Renal cortical epithelial cell (primary cell): ENCODE measurements around the gene STYX. TPM values are rescaled to one million over a fixed set of nuclear protein-coding genes. Genes with fewer than 3 reads are reported as not detected.

Source experiments
- DNase-seq: peaks from one replicate; pipeline ENCODE4 v3.0.0-alpha.2; 2011; ENCODE audit warnings: low read depth
- total RNA-seq: library from RNA; depleted of rRNA; stranded (reverse); fragments of >200 nt; gene quantifications from 2 replicates; pipeline ENCODE4 v1.2.3, GENCODE V29; 2014

Gene STYX
- total RNA-seq, 1 donor from 2014 or later: 22.3 TPM

DNA sequence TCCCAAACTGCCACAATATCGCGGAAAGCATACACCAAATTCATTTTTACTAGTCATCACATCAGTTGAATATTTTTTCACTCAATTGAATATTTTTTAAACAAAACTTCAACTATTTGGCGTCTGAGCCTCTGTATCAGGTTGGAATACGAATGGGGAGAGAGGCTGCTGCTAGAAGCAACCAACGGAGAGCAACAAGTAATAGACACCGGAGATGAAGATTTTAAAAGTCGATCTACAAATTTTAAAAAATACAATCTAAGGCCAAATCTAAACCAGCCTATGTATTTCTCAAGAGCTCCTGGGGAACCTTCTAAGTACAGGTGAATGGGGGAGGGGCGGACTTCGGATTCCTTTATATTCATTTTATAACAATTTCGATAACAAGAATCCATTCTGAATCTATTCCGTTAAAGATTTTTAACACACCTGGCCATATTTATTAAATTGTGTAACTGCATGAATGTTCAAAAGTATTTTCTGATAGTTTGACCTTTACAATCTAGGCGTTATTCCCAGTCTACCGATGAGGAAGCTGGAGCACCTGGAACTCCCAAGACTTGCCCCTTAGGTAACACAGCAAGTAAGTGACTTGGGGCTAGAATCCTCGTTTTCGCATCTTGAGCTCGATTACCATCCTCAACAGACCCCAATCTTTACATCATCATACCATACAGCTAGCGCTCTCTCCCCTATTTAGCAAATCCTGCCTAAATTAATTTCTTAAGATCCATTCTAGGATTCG lies 60.2 kb downstream of the STYX start:
- no peak for DNase-seq

DNA sequence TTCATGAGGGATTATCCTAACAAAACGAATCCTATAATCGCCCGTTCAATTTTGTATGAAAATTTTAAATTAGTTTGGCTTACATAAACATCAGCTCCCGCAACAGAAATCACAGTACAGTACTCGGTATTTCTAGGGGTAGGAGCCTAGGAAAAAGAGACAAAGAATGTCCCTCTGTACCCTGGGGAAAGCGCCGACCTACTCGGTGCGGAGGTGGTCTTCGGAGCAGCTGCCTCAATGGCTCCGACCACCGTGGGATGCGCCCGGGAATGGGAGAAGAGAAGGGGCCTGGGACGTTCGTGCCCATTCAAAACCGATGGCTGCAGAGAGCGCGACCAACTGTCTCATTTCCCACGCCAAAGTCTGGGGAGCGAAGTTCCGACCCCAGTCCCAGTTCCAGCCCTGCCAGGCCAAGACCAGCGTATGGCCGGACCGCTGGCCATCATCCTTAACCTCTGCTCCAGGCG lies 60.8 kb downstream of the STYX start:
- DNase-seq: no peak

DNA sequence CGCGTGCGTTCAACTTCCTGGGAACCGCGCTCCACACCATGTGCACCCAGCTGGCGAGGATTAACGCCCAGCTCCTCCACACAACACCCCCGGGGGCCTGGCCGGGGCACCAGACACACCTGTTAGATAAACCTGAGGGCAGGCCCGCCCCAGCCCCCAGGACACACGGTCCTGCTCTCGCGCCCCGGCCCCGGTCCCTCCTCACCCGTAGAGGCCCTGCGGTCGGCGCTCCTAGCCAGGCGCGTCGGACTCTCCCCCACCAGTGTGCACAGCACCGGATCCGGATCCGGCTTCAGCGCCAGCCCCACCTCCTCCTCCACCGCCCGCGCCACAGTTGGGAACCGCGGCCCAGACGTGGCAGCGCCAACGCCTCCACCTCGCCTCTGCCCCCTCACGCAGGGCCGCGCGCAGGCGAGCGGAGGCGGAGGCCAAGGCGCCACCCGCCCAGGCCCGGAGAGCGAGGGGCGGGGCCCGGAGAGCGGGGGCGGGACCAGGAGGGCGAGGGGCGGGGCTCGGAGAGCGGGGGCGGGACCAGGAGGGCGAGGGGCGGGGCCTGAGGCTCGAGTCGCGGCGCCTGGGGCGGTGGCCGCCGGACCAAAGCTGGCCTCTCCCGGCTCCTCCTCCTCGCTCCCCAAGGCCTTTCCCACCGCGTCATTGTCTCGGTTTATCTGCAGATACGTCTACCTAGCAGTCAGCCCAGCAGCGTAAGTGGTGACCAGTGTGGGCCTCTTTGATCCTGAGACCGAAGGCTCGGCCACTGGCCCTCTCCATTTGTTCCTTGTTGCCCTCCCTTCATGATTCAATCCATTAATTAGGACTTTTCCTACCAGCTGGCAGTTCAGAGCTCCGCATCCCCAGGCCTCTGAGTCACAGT lies 61.5 kb downstream of the STYX start, which contains the start of gene GNPNAT1:
GNPNAT1 (minus strand) TSS at position 385 of the 874 bp plus-strand sequence. CDS start 6,957 bp downstream, outside the sequence.
- DNase-seq: peak; percentile 91

DNA sequence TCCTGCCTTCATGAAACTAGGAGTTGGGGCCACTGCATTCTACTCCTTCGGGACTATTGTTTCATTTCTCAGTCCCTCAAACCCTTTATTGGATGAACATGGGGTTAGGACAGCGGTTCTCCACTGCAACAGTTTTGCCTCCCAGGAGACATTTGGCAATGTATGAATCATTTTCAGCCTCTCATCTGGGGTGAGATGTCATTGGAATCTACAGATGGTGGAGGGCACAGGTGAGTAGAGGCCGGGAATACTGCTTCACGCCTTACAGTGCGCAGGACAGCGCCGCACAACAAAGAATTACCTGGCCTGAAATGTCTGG lies 62.1 kb downstream of the STYX start:
- no peak for DNase-seq

DNA sequence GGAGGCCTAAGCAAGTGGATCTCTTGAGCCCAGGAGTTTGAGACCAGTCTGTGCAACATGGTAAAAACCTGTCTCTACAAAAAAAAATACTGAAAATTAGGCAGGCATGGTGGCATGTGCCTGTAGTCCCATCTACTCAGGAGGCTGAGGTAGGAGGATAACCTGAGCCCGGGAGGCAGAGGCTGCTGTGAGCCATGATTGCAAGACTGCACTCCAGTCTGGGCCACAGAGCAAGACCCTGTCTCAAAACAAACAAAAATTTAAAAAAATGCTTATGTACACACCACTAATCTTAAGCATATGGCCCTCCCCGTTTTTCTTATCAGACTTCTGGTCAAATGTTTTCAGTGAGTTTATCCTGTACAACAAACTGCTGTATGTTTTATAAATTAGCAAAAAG lies 63.1 kb downstream of the STYX start:
- no peak for DNase-seq

DNA sequence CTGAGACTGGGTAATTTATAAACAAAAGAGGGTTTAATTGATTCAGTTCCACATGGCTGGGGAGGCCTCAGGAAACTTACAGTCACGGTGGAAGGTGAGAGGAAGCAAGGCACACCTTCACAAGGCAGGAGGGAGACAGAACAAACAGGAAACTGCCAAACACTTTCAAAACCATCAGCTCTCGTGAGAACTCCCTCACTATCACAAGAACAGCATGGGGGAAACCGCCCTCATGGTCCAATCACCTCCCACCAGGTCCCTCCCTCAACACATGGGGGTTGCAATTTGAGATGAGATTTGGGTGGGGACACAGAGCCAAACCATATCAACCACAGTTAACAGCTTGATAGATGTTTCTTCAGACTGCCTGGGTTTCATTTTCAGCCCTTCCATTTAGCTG lies 67.7 kb downstream of the STYX start:
- no peak for DNase-seq

DNA sequence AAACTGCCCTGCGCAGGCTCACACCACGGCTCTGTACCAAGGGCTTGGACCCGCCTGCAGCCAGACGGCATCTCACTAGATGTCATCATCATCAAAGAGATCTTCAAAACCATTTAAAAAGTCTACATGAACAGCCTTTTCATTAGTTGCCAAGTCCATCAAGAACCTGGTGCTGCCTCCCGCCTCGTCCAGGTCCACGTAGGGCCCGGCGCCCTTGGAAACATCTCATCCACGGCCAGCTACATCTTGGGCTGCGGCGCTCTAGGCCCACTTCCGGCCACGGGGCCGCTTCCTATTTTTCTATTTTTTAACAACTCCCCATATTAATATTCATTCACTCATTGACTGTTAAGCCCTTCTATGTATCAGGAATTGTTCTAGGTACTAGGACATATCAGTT lies 68.9 kb downstream of the STYX start:
- no peak for DNase-seq

DNA sequence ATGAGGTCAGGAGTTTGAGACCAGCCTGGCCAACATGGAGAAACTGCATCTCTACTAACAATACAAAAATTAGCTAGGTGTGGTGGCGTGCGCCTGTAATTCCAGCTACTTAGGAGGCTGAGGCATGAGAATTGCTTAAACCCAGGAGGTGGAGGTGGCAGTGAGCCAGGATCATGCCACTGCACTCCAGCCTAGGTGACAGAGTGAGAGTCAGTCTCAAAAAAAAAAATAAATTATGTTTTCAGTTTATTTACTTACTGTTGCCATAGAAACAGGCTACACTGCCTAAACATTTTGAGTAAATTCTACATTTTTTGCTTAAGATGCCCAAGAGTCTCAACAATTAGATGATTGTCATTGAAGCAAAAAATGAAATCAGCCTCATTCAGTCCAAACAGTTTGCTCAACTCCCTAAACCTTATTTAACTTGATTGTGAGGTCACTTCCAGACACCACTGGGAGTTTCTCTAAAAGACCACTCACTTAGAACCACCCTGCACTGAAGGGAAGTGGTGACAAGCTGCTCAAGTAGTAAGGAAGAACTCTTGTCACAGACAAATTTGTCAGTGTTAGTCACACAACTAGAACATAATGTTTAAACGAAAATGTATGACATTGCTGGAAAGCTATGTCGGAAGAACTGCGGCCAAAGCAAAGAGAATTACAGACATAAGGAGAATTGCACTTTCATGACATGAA lies 71.2 kb downstream of the STYX start:
- peak; percentile 70 for DNase-seq

DNA sequence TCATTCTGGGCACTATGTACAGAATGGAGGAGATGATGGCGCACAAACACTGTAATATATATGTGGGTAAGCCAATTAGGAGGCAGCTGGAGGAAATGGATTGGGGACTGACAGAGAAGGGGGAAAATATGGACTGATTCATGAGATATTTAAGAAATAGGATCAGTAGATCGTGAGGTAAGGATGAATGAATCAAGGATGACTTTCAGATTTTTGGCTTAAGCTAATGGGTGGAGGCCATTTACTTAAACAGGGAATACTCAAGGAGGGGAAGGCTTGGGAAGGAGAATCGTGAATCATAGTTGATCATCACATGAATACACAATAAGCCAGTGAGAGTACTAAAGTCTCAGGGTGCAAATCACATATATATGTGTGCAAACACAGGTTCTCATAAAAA lies 72.6 kb downstream of the STYX start:
- DNase-seq: no peak

DNA sequence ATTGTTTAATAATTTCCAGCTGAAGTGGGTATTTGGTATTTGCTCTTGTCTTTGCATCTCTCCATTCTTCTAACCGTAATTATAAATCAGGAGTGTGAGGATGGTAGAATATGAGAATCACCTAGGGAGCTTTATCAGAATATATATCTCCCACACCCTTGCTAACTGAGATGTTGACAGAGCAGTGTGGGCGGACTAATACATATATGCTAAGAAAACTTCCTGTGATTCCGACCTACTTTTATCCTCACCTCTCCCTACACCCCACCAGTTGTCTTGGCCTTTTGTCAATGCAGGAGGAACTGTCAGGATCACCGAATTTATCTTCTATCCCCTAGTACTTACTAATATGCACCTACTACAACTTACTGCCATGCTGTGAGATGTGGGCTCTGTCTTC lies 76.1 kb downstream of the STYX start:
- no peak for DNase-seq

DNA sequence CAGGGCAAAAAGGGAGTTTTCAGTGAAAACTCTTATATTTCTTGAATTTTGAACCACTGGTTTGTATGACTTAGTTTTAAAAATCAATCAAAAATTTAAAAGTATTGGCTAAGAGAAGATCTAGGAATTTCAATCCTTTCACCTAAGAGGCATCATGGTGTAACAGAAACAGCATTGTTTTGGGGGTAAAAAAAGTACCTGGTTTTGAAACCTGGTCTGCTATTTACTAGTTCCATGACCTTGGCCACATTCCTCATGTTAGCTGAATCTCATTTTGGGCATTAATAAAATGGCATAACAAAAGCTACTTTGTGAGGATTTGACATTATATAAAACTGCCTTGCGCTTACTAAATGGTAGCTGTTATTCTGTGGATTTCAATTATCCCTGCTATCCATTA lies 78.1 kb downstream of the STYX start:
- no peak for DNase-seq

DNA sequence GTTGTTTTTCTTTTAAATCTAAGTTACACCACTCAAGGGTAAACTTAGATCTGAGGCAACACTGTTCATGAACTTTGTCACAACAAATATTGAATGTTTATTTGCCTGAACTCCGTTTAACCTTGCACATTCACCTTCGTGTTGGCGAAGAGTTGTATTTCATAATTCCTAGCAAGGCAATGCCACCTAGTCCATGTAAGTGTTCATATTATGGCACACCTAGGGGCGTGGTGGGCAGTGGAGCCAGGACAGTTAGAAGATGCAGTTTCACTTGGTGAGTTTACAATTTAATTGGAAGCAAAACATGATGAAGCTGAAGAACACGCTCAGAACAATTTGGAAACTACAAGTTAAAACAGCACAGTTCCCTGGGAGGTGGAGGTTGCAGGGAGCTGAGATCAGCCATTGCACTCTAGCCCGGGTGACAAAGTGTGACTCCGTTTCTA lies 91.9 kb downstream of the STYX start:
- DNase-seq: no peak

DNA sequence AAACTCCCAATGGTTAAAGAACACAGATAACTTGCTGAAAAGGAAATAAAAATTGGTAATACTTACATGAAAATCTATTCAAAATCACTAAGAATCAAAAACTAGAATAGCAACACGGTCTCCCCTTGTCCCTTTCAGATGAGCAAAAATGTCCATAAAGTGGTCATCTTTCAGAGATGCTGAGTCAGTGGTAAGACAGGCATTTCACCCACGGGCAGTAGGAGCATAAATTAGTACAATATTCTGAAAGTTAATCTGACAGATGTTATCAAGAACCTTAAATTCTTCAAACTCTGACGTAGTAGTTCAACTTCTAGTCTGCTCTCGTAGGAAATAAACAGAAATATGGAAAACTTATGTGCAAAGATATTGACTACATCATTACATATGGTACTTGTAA lies 94.5 kb downstream of the STYX start:
- no peak for DNase-seq

Other genes with a start within 250 kb of the STYX start
- gene TXNDC16, start 177.7 kb upstream of the STYX start, total RNA-seq: 2.4 and 5.5 TPM in 2 replicates
- gene GPR137C, start 177.3 kb upstream of the STYX start, total RNA-seq: 0.35 and 2.6 TPM in 2 replicates
- 104 and 154 TPM in 2 replicates for gene ERO1A, start 34.6 kb upstream of the STYX start, total RNA-seq
- 141 and 145 TPM in 2 replicates for gene PSMC6, start 23.0 kb upstream of the STYX start, total RNA-seq
- 33.9 and 47.4 TPM in 2 replicates for gene GNPNAT1, start 61.4 kb downstream of the STYX start, total RNA-seq
- gene FERMT2, start 220.9 kb downstream of the STYX start, total RNA-seq: 87.2 and 126 TPM in 2 replicates